ENCODE measurements around the gene ZNF182. TPM values are rescaled to one million over a fixed set of nuclear protein-coding genes. Genes with fewer than 3 reads are reported as not detected.
"Not testable (repeated sequence)": the region's sequence is repeated elsewhere in the genome, so short reads cannot be mapped to it uniquely, and the experiment has no call there.

Gene ZNF182
- polyA plus RNA-seq, 1 donor: 8.4 TPM

GRCh38 chrX:47958761-47959342, 44.9 kb downstream of the ZNF182 start:
- Histone ChIP-seq H3K36me3 (ENCODE audit: control insufficient read depth, insufficient read depth, low read length) (no peaks in the 10 kb centered on the region), H3K4me3 (ENCODE audit: low read length) (no peak overlapping the region), H3K4me1 (ENCODE audit: control insufficient read depth, insufficient read depth, low read length) (peaks cover 7% of the 10 kb centered on the region), H3K27me3 (ENCODE audit: control insufficient read depth, insufficient read depth, low read length) (no peaks in the 10 kb centered on the region), H3K9me3 (ENCODE audit: control insufficient read depth, low read depth, low read length) (no peaks in the 10 kb centered on the region), H3K27ac (ENCODE audit: low read length) (peak overlapping the region; percentile 63)
- DNase-seq: peak; percentile 64 to 78
- no CpG with 5 or more reads among the region's 4 CpGs for WGBS (ENCODE audit: insufficient coverage, low lambda C conversion rate)

GRCh38 chrX:47958206-47958605, 45.6 kb downstream of the ZNF182 start:
- not testable (repeated sequence) for DNase-seq; H3K4me1 ChIP-seq (ENCODE audit: control insufficient read depth, insufficient read depth, low read length); H3K27me3 ChIP-seq (ENCODE audit: control insufficient read depth, insufficient read depth, low read length); H3K4me3 ChIP-seq (ENCODE audit: low read length); H3K36me3 ChIP-seq (ENCODE audit: control insufficient read depth, insufficient read depth, low read length); H3K9me3 ChIP-seq (ENCODE audit: control insufficient read depth, low read depth, low read length)
- H3K27ac ChIP-seq (ENCODE audit: low read length): peak overlapping the region; percentile 63
- no CpG with 5 or more reads among the region's 4 CpGs for WGBS (ENCODE audit: insufficient coverage, low lambda C conversion rate)

- H3K9me3 ChIP-seq (ENCODE audit: control insufficient read depth, low read depth, low read length): no peaks in the 10 kb centered on the region
- H3K36me3 ChIP-seq (ENCODE audit: control insufficient read depth, insufficient read depth, low read length): no peaks in the 10 kb centered on the region
- H3K27ac ChIP-seq (ENCODE audit: low read length): peak overlapping the region; percentile 20
- no CpG with 5 or more reads among the region's 13 CpGs for WGBS (ENCODE audit: insufficient coverage, low lambda C conversion rate)
- no peak for DNase-seq
- peaks cover 7% of the 10 kb centered on the region for H3K4me1 ChIP-seq (ENCODE audit: control insufficient read depth, insufficient read depth, low read length)
- H3K4me3 ChIP-seq (ENCODE audit: low read length): no peak overlapping the region
- no peaks in the 10 kb centered on the region for H3K27me3 ChIP-seq (ENCODE audit: control insufficient read depth, insufficient read depth, low read length)
Measured at GRCh38 chrX:47956016-47956415, 47.8 kb downstream of the ZNF182 start.

GRCh38 chrX:47955295-47955694, 48.5 kb downstream of the ZNF182 start:
- not testable (repeated sequence) for H3K27me3 ChIP-seq (ENCODE audit: control insufficient read depth, insufficient read depth, low read length); H3K4me3 ChIP-seq (ENCODE audit: low read length); H3K9me3 ChIP-seq (ENCODE audit: control insufficient read depth, low read depth, low read length); H3K4me1 ChIP-seq (ENCODE audit: control insufficient read depth, insufficient read depth, low read length); H3K36me3 ChIP-seq (ENCODE audit: control insufficient read depth, insufficient read depth, low read length)
- DNase-seq: peak in 1 of 2 donors; percentile 54
- no CpG with 5 or more reads among the region's 7 CpGs for WGBS (ENCODE audit: insufficient coverage, low lambda C conversion rate)
- peak overlapping the region; percentile 20 for H3K27ac ChIP-seq (ENCODE audit: low read length)

GRCh38 chrX:47941423-47941822, 62.4 kb downstream of the ZNF182 start:
- Histone ChIP-seq H3K27me3 (ENCODE audit: control insufficient read depth, insufficient read depth, low read length) (no peaks in the 10 kb centered on the region), H3K4me3 (ENCODE audit: low read length) (no peak overlapping the region), H3K27ac (ENCODE audit: low read length) (peak overlapping the region; percentile 17), H3K4me1 (ENCODE audit: control insufficient read depth, insufficient read depth, low read length) (no peaks in the 10 kb centered on the region), H3K9me3 (ENCODE audit: control insufficient read depth, low read depth, low read length) (no peaks in the 10 kb centered on the region), H3K36me3 (ENCODE audit: control insufficient read depth, insufficient read depth, low read length) (no peaks in the 10 kb centered on the region)
- peak in 1 of 2 donors; percentile 25 for DNase-seq
- no CpG with 5 or more reads among the region's 4 CpGs for WGBS (ENCODE audit: insufficient coverage, low lambda C conversion rate)

GRCh38 chrX:47940448-47940847, 63.3 kb downstream of the ZNF182 start:
- no peaks in the 10 kb centered on the region for H3K9me3 ChIP-seq (ENCODE audit: control insufficient read depth, low read depth, low read length)
- no peaks in the 10 kb centered on the region for H3K27me3 ChIP-seq (ENCODE audit: control insufficient read depth, insufficient read depth, low read length)
- H3K4me1 ChIP-seq (ENCODE audit: control insufficient read depth, insufficient read depth, low read length): peaks cover 5% of the 10 kb centered on the region
- no peak overlapping the region for H3K27ac ChIP-seq (ENCODE audit: low read length)
- peak in 1 of 2 donors; percentile 11 for DNase-seq
- H3K36me3 ChIP-seq (ENCODE audit: control insufficient read depth, insufficient read depth, low read length): no peaks in the 10 kb centered on the region
- no CpG with 5 or more reads among the region's 4 CpGs for WGBS (ENCODE audit: insufficient coverage, low lambda C conversion rate)
- H3K4me3 ChIP-seq (ENCODE audit: low read length): no peak overlapping the region

GRCh38 chrX:47936940-47937317, 66.9 kb downstream of the ZNF182 start:
- no peak for DNase-seq
- Histone ChIP-seq H3K36me3 (ENCODE audit: control insufficient read depth, insufficient read depth, low read length) (no peaks in the 10 kb centered on the region), H3K27me3 (ENCODE audit: control insufficient read depth, insufficient read depth, low read length) (no peaks in the 10 kb centered on the region), H3K27ac (ENCODE audit: low read length) (peak overlapping the region; percentile 71), H3K4me3 (ENCODE audit: low read length) (peak overlapping the region; percentile 26), H3K4me1 (ENCODE audit: control insufficient read depth, insufficient read depth, low read length) (peaks cover 5% of the 10 kb centered on the region), H3K9me3 (ENCODE audit: control insufficient read depth, low read depth, low read length) (no peaks in the 10 kb centered on the region)
- whole genome bisulfite sequencing (ENCODE audit: insufficient coverage, low lambda C conversion rate): no CpG with 5 or more reads among the region's 3 CpGs

GRCh38 chrX:47936224-47936939, 67.4 kb downstream of the ZNF182 start:
- no peaks in the 10 kb centered on the region for H3K9me3 ChIP-seq (ENCODE audit: control insufficient read depth, low read depth, low read length)
- H3K36me3 ChIP-seq (ENCODE audit: control insufficient read depth, insufficient read depth, low read length): no peaks in the 10 kb centered on the region
- H3K27ac ChIP-seq (ENCODE audit: low read length): peak overlapping the region; percentile 71
- H3K27me3 ChIP-seq (ENCODE audit: control insufficient read depth, insufficient read depth, low read length): no peaks in the 10 kb centered on the region
- H3K4me1 ChIP-seq (ENCODE audit: control insufficient read depth, insufficient read depth, low read length): peaks cover 5% of the 10 kb centered on the region
- WGBS (ENCODE audit: insufficient coverage, low lambda C conversion rate): no CpG with 5 or more reads among the region's 15 CpGs
- H3K4me3 ChIP-seq (ENCODE audit: low read length): peak overlapping the region; percentile 26
- DNase-seq: peak; percentile 58 to 81

- Histone ChIP-seq H3K27ac (ENCODE audit: low read length) (no peak overlapping the region), H3K27me3 (ENCODE audit: control insufficient read depth, insufficient read depth, low read length) (no peaks in the 10 kb centered on the region), H3K4me3 (ENCODE audit: low read length) (no peak overlapping the region), H3K9me3 (ENCODE audit: control insufficient read depth, low read depth, low read length) (no peaks in the 10 kb centered on the region), H3K4me1 (ENCODE audit: control insufficient read depth, insufficient read depth, low read length) (peaks cover 5% of the 10 kb centered on the region), H3K36me3 (ENCODE audit: control insufficient read depth, insufficient read depth, low read length) (no peaks in the 10 kb centered on the region)
- no CpG with 5 or more reads among the region's 5 CpGs for WGBS (ENCODE audit: insufficient coverage, low lambda C conversion rate)
- no peak for DNase-seq
Measured at GRCh38 chrX:47933946-47934345, 69.8 kb downstream of the ZNF182 start.

- not testable (repeated sequence) for H3K4me3 ChIP-seq (ENCODE audit: low read length); H3K27ac ChIP-seq (ENCODE audit: low read length); H3K4me1 ChIP-seq (ENCODE audit: control insufficient read depth, insufficient read depth, low read length); H3K27me3 ChIP-seq (ENCODE audit: control insufficient read depth, insufficient read depth, low read length); H3K36me3 ChIP-seq (ENCODE audit: control insufficient read depth, insufficient read depth, low read length); H3K9me3 ChIP-seq (ENCODE audit: control insufficient read depth, low read depth, low read length); DNase-seq
- WGBS (ENCODE audit: insufficient coverage, low lambda C conversion rate): no CpG with 5 or more reads among the region's 3 CpGs
Measured at GRCh38 chrX:47931970-47932369, 71.8 kb downstream of the ZNF182 start.

- H3K4me3 ChIP-seq (ENCODE audit: low read length): no peak overlapping the region
- no peak for DNase-seq
- WGBS (ENCODE audit: insufficient coverage, low lambda C conversion rate): no CpG with 5 or more reads among the region's 2 CpGs
- H3K27ac ChIP-seq (ENCODE audit: low read length): no peak overlapping the region
- no peaks in the 10 kb centered on the region for H3K4me1 ChIP-seq (ENCODE audit: control insufficient read depth, insufficient read depth, low read length)
- no peaks in the 10 kb centered on the region for H3K9me3 ChIP-seq (ENCODE audit: control insufficient read depth, low read depth, low read length)
- no peaks in the 10 kb centered on the region for H3K27me3 ChIP-seq (ENCODE audit: control insufficient read depth, insufficient read depth, low read length)
- H3K36me3 ChIP-seq (ENCODE audit: control insufficient read depth, insufficient read depth, low read length): no peaks in the 10 kb centered on the region
Measured at GRCh38 chrX:47927212-47927611, 76.6 kb downstream of the ZNF182 start.

All from large intestine (tissue), 3 donors.